Suprapubic skin (tissue), 4 donors: ENCODE data around the gene TNS1.

Source experiments
- EP300 ChIP-seq: sonication (generic); formaldehyde crosslinking; IDR thresholded peaks from one replicate; pipeline ENCODE4 v1.6.1; 2017; ENCODE audit warnings: antibody characterized with exemption
- POLR2A ChIP-seq, 2 donors: fragments of 450-650 bp; IDR thresholded peaks; one replicate each; pipeline ENCODE4 v1.6.1; 2017; ENCODE audit warnings: antibody characterized with exemption in 2 of 2, mild to moderate bottlenecking in 2 of 2, moderate library complexity in 2 of 2
- POLR2AphosphoS5 ChIP-seq, 3 donors: sonication (generic); formaldehyde crosslinking; IDR thresholded peaks; one replicate each; pipeline ENCODE4 v1.6.1; 2017; ENCODE audit warnings: antibody characterized with exemption in 3 of 3
- TF ChIP-seq, protein P1 (sequence below), 2 donors: fragments of 200-600 bp in 1 of 2; fragments of 450-650 bp in 1 of 2; sonication (generic) in 1 of 2; IDR thresholded peaks; one replicate each; pipeline ENCODE4 v1.5.1; 2016 to 2019; ENCODE audit warnings: antibody characterized with exemption in 2 of 2, mild to moderate bottlenecking in 1 of 2, moderate library complexity in 1 of 2

DNA sequence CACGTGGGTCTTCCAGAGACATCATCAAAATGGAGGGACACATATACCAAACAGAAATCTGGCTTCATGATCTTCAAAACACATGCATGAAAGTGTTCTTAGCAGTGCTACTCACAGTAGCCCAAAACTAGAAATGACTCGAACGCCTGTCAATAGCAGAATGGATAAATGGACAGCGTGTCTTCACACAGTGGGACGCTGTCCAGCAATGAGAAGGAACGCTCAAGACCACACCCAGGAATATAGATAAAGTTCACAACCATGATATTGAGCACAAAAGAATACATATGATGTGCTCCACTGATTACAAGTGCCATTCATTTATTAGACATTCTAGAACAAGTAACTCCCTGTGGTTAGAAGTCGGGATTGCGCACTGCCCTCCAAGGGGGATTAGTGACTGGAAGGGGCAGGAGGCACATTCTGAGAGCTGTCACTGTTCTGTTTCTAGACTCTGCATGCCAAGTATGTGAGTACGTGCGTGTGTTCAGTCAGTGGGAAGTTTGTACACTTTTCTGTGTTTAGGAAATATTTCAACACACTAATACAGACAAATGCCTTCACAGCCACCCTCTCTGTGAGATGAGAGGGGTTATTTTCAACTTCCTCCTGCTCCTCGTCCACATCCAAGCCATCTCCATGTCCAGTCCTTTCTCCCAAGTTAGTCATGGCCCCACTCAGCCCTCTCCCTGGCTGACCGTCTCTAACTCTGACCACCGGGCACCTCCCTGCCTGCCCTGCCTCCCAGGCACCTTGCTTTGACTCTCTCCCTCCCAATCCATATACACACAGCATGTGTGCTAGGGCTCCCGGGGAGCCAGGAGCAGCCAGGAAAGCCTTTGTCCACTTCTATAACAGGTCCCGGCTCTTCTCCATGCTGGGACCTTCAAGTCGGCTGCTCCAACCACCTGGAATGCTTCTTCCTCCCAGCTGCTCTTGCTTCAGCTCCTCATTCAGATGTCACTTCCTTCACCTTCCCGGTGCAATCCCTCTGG is 26.9 kb upstream of the TNS1 start:
- TF ChIP-seq, protein P1, sequence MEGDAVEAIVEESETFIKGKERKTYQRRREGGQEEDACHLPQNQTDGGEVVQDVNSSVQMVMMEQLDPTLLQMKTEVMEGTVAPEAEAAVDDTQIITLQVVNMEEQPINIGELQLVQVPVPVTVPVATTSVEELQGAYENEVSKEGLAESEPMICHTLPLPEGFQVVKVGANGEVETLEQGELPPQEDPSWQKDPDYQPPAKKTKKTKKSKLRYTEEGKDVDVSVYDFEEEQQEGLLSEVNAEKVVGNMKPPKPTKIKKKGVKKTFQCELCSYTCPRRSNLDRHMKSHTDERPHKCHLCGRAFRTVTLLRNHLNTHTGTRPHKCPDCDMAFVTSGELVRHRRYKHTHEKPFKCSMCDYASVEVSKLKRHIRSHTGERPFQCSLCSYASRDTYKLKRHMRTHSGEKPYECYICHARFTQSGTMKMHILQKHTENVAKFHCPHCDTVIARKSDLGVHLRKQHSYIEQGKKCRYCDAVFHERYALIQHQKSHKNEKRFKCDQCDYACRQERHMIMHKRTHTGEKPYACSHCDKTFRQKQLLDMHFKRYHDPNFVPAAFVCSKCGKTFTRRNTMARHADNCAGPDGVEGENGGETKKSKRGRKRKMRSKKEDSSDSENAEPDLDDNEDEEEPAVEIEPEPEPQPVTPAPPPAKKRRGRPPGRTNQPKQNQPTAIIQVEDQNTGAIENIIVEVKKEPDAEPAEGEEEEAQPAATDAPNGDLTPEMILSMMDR (IDR thresholded peaks at IDR 0.05), result no peak
- TF ChIP-seq POLR2AphosphoS5 (IDR thresholded peaks at IDR 0.05), result no peak
- no peak for TF ChIP-seq EP300
- TF ChIP-seq POLR2A (IDR thresholded peaks at IDR 0.05), result no peak
